ENCODE measurements around the gene PRRG4. TPM values are rescaled to one million over a fixed set of nuclear protein-coding genes. Genes with fewer than 3 reads are reported as not detected.

The PRRG4 gene
- total RNA-seq, 1 donor from 2014 or later = 0.59 TPM

DNA sequence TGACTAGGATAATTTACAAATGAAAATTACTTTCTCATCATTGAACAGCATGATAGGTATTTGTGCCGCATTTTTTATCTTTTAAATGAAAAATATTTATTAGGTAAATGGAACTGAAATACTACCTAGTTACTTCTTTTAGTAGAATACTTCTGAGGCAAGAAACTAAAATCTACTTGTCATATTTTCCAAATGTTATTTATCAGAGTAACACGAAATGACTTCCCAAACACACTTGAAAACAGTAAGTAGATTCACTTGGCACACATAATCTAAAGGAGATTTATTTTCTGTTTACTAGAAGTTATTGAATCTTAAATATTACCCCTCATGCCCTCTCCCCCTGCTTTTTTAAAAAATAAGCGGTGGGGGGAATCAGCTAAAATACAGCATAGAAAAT lies 65.2 kb downstream of the PRRG4 start:
- intact Hi-C loops (cut with DNase I) = no loop called here

DNA sequence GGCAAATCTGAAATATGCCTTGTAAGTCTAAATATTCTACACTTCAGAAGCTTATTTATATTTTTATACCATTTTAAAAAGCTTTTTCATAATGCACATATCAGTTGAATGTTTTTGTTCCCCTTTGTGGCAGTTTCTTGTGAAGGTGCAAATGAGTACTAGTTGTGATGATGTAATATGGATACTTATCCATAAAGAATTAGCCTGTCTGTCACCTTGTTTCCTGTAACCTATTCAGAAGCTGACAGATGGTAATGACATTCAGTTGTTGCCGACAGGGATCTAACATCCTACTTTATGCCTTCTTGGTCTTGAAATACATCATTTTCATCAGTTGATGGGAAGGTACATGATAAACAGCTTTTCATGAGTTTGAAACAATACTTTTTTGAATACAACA lies 65.7 kb downstream of the PRRG4 start:
- DNase-seq = no peak
- intact Hi-C loops (cut with DNase I) = no loop called here
- ATAC-seq (ENCODE audit: poor library complexity) = no peak

More for the DNA sequence above, 65.2 kb downstream of the PRRG4 start:
- no peak for DNase-seq
- ATAC-seq (ENCODE audit: poor library complexity) = no peak

DNA sequence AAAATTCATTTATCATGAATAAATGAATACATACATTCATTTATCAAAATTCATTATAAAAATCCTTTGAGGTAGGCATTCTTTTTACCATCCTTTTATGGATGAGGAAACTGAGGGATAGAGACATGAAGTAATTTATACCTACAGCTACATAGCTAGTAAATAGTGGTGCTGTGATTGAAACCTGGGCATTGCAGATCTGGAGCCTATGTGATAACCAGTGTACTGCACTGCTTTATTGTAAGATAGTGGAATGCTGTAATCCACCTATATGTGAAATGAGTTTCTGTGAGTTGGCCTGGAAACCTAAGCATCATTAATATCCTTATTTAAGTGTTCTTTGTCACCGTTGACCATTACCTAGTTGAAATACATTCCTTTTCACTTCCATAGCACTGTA lies 67.4 kb downstream of the PRRG4 start:
- DNase-seq (no peak), ATAC-seq (ENCODE audit: poor library complexity) (no peak)
- intact Hi-C loops (cut with DNase I) = no loop called here

DNA sequence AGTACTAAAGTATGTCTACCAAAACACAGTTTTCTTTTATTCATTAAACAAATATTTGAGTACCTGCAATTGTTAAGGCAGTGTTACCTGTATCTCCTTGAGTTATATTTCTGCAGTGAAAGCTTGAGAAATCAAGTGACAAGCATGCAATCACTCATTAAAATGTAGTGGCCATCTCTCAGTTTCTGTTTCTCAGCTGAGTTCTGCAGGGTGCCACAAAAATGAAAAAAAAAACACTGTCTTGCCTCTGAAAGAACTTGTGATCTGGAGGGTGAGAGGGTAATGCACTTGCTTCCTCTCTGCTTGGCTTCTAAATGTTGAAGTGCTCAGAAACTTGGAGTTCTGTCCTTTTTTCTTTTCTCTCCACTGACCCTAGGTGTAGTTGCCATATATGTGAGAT lies 69.7 kb downstream of the PRRG4 start:
- ATAC-seq (ENCODE audit: poor library complexity) (no peak), DNase-seq (no peak)
- intact Hi-C loops (cut with DNase I) = no loop called here

DNA sequence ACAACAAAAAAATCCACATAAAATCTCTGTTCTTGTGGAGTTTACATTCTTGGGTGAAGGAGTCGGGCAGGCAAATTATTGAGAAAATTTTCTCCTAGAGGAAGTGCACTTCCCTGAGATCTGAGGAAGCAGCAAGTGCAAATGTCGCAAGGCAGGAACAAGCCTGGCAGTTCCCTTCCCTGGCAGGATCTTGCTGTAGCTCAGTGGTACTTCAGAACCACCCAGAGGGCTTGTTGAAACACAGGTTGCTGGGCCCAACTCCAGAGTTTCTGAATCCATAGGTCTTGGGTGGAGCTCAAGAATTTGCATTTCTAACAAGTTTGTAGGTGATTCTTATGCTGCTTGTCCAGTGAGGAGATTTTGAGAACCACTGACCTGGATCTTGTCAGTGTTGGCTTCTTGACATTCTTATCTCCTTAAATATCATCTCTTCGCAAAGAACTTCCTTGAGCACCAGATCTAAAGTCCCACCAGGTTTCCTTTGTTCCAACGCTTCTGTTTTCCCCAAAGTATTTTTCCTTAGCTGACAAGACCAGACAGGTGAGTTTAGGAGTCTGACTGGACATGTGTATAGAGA lies 72.5 kb downstream of the PRRG4 start:
- ATAC-seq (ENCODE audit: poor library complexity) (peak; percentile 45), DNase-seq (no peak)
- intact Hi-C loops (cut with DNase I) = no loop called here

DNA sequence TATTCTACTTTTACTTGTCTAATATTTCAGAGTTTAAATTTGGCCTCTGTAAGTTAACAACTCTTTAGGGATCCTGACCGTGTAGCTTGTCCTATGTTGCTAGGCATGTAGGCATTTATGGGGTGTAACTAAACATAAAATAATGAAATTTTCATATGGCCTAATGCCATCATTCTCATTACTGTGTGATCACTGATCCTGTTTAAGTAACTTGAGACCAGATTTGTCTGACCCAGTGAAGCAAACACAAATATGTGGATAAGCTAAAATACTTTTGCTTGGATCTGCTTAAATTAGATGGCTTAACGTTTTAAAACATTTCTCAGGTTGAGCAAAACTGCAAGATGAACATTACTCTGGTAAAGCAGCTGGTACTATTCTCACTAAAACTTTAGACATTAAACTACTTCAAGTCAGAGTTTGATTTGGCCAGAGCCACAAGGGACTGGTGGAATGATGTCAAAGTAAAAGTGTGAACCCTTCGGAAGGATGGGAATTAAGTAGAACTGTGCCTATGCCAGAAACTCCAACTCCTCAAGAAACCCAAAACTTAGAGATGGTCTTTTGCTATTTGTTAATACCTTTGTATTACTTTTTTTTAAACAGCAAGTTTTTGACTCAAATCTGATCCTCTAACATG lies 75.4 kb downstream of the PRRG4 start:
- DNase-seq (no peak), ATAC-seq (ENCODE audit: poor library complexity) (no peak)
- intact Hi-C loops (cut with DNase I) = no loop called here

Other genes with a start within 250 kb of the PRRG4 start
- gene EIF3M, start 246.1 kb upstream of the PRRG4 start, total RNA-seq = 182 TPM
- gene CCDC73, start 35.3 kb upstream of the PRRG4 start, total RNA-seq = not detected
- 13.3 TPM for gene QSER1, start 62.9 kb downstream of the PRRG4 start, total RNA-seq
- gene DEPDC7, start 186.0 kb downstream of the PRRG4 start, total RNA-seq = 0.32 TPM
- gene TCP11L1, start 209.6 kb downstream of the PRRG4 start, total RNA-seq = 5.4 TPM

Data from Right ventricle myocardium superior (tissue), 1 donor.